AG04450 (cell line): ENCODE results near the gene PSMA2. TPM values are rescaled to one million over a fixed set of nuclear protein-coding genes. Genes with fewer than 3 reads are reported as not detected.

Experiments used
- CTCF ChIA-PET: fragments of 300-600, 350-600 bp; formaldehyde crosslinking; extraction: SDS; loops from one replicate; lab custom pipeline; 2022; ENCODE audit warnings: antibody characterized with exemption, inconsistent platforms; lab: Charles Lee
- POLR2A ChIA-PET: fragments of 350-600 bp; formaldehyde crosslinking; extraction: SDS; loops from one replicate; lab custom pipeline; 2021; ENCODE audit warnings: antibody characterized with exemption, inconsistent platforms; lab: Yijun Ruan, JAX
- DNase-seq: peaks from one replicate; pipeline ENCODE4 v3.0.0-alpha.2; 2011; ENCODE audit warnings: low read depth, low spot score
- H3K27ac ChIP-seq: one replicate; pipeline ENCODE4 v1.5.1; 2012; ENCODE audit warnings: low read depth, low read length, control low read depth
- H3K27me3 ChIP-seq: one replicate; pipeline ENCODE4 v1.6.0; 2012; ENCODE audit warnings: low read length; ENCODE audit not compliant: control insufficient read depth, insufficient read depth
- H3K4me3 ChIP-seq: 2 replicates; pipeline ENCODE4 v1.5.1; 2011; ENCODE audit warnings: mild to moderate bottlenecking, low read depth, low read length, control low read depth
- H3K9me3 ChIP-seq: 2 replicates; pipeline ENCODE4 v1.5.1; 2012; ENCODE audit warnings: low read length; ENCODE audit not compliant: control insufficient read depth, insufficient read depth
- CTCF ChIP-seq: IDR thresholded peaks from 2 replicates; pipeline ENCODE4 v1.5.1; 2011; ENCODE audit warnings: low read depth, low read length, control low read depth, inconsistent platforms
- polyA plus RNA-seq: library from polyadenylated mRNA; depleted of rRNA; stranded (reverse); fragments of >200 nt; gene quantifications from 2 replicates; pipeline ENCODE4 v1.2.3, GENCODE V29; 2011

PSMA2 gene
- polyA plus RNA-seq, 1 experiment: 233 TPM

DNA sequence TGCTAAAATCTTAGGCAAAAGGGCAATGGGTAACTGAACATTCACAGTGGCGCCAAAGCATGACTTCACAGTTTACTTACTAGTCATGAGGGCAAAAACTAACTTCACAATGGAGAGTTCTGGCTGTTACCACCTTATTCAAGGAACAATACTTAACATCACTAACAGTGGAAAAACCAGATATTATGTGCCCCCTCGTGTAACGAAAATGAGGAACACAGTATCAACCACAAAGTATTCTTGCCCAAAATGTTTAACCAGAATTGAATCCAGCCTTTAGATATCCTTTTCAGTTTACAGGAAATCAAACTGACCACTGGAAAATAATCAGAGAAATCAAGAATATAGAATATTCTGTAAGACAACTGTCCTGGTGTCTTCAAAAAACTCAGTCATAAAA is 29.6 kb downstream of the PSMA2 start:
- Histone ChIP-seq H3K27ac (no peak overlapping the region), H3K9me3 (no peaks in the 10 kb centered on the region), H3K4me3 (no peak overlapping the region), H3K27me3 (no peaks in the 10 kb centered on the region)
- POLR2A ChIA-PET: no interaction called here
- no peak for DNase-seq
- TF ChIP-seq CTCF: no peak
- CTCF ChIA-PET: no interaction called here

- no peaks in the 10 kb centered on the region for H3K9me3 ChIP-seq
- ChIA-PET CTCF (no interaction called here), POLR2A (no interaction called here)
- TF ChIP-seq CTCF: no peak
- DNase-seq: no peak
- no peak overlapping the region for H3K27ac ChIP-seq
- peaks cover 2% of the 10 kb centered on the region for H3K27me3 ChIP-seq
- no peak overlapping the region for H3K4me3 ChIP-seq
Observed at GRCh38 chr7:42900842-42901241, 31.1 kb downstream of the PSMA2 start.

DNA sequence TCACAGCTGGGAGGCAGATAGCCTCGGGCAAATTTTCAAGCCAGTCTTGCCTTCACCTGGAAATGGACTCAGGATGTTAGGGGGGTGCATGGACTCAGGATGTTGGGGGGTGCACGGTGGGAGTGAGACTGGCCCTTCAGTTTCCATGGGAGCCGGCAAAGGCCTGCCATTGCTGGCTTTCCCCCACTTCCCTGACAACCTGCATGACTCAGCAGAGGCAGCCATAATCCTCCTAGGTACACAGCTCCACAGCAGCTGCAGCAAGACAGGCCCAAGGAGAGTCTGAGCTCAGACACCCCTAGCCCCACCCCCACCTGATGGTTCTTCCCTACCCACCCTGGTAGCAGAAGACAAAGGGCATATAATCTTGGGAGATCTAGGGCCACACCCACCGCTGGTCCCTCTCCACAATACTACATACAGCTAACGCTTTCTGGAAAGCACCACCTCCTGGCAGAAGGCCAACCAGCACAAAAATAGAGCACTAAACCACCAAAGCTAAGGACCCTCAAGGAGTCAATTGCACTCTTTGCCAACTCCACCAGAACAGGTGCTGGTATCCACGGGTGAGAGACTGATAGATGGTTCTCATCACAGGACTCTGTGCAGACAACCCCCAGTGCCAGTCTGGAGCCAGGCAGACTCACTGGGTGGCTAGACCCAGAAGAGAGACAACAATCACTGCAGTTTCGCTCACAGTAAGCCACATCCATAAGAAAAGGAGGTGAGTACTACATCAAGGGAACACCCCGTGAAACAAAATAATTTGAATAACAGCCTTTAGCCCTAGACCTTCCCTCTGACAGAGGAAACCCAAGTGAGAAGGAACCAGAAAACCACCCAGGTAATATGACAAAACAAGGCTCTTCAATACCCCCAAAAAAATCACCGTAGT is 38.4 kb downstream of the PSMA2 start:
- ChIA-PET POLR2A (interaction anchor here (0.8 kb wide), 1 partner anchor 69 kb away, joined by 5 read pairs; no protein-coding TSS in a partner anchor), CTCF (no interaction called here)

DNA sequence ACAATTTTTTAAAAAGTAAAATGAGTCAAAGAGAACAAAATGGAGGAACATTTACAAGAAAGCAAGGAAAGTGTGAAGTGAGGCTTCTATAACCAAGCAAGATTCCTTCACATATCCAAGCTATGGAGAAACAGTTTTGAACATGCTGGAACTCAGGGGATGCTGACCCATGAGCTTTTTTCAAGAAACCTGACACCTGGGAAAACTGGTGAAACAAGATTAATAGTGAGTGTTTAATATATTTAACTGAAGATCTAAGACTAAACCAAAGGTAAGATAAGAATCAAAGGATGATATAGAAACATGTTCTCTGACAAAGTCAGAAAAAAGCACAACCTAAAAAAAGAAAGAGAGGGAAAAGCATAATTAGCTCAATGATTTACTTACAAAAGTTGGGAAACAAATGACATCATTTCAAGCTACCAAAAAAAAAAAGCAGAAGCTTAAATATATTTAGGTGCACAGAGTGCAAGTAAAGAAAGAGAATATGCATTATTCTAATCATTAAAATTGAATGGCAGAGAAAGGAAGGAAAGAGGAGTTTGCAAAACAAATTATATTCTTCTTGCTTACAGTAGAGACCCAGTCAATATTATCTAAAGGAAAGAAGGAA is 45.0 kb downstream of the PSMA2 start:
- no peak overlapping the region for H3K4me3 ChIP-seq
- no peak overlapping the region for H3K27ac ChIP-seq
- ChIA-PET CTCF (interaction anchor here (0.6 to 2.0 kb wide), 8 partner anchors 10 to 946 kb away, joined by 3 to 14 read pairs (median 4); no protein-coding TSS in a partner anchor), POLR2A (no interaction called here)
- no peak for TF ChIP-seq CTCF
- no peaks in the 10 kb centered on the region; the same call in 1 of the 2 replicates for H3K9me3 ChIP-seq
- H3K27me3 ChIP-seq: peaks cover 13% of the 10 kb centered on the region
- DNase-seq: no peak

More for the DNA sequence above, 38.4 kb downstream of the PSMA2 start:
- Histone ChIP-seq H3K27ac (no peak overlapping the region), H3K27me3 (peaks cover 7% of the 10 kb centered on the region), H3K9me3 (no peaks in the 10 kb centered on the region; the same call in 1 of the 2 replicates), H3K4me3 (no peak overlapping the region)
- DNase-seq: no peak
- no peak for TF ChIP-seq CTCF
